GM18526 (cell line): ENCODE results near the gene NNMT.

Experiments
- POLR2A ChIP-seq: IDR thresholded peaks from 3 replicates; pipeline ENCODE4 v1.6.1; 2011; ENCODE audit not compliant: insufficient read length; ENCODE audit errors: extremely low read depth

The NNMT gene

GRCh38 chr11:114259124-114259526 lies 37.1 kb upstream of the NNMT start:
- TF ChIP-seq POLR2A: no peak

GRCh38 chr11:114259551-114259983 lies 36.6 kb upstream of the NNMT start:
- no peak for TF ChIP-seq POLR2A

GRCh38 chr11:114260077-114260476 lies 36.1 kb upstream of the NNMT start:
- TF ChIP-seq POLR2A: no peak

- no peak for TF ChIP-seq POLR2A
Observed at GRCh38 chr11:114260483-114260882, 35.7 kb upstream of the NNMT start.

GRCh38 chr11:114261791-114262190 lies 34.4 kb upstream of the NNMT start:
- no peak for TF ChIP-seq POLR2A

- TF ChIP-seq POLR2A: no peak
Observed at GRCh38 chr11:114262681-114263512, 33.3 kb upstream of the NNMT start.

GRCh38 chr11:114263513-114264170 lies 32.6 kb upstream of the NNMT start:
- no peak for TF ChIP-seq POLR2A

GRCh38 chr11:114264381-114264780 lies 31.8 kb upstream of the NNMT start:
- no peak for TF ChIP-seq POLR2A

GRCh38 chr11:114265122-114265878 lies 30.9 kb upstream of the NNMT start:
- TF ChIP-seq POLR2A: no peak

GRCh38 chr11:114269498-114269897 lies 26.7 kb upstream of the NNMT start:
- TF ChIP-seq POLR2A: no peak

- TF ChIP-seq POLR2A: no peak
Observed at GRCh38 chr11:114270531-114271270, 25.5 kb upstream of the NNMT start.

GRCh38 chr11:114271316-114271715 lies 24.9 kb upstream of the NNMT start:
- TF ChIP-seq POLR2A: no peak

GRCh38 chr11:114272311-114272710 lies 23.9 kb upstream of the NNMT start:
- no peak for TF ChIP-seq POLR2A

- no peak for TF ChIP-seq POLR2A
Observed at GRCh38 chr11:114273071-114273470, 23.1 kb upstream of the NNMT start.
